Body of pancreas (tissue), 4 donors: ENCODE results near the gene STIM2. TPM values are rescaled to one million over a fixed set of nuclear protein-coding genes. Genes with fewer than 3 reads are reported as not detected.
A peak's percentile ranks its signal among the peaks of the same experiment; 100 is the strongest.

Experiments
- ATAC-seq: fragments of 150-250 bp; one replicate; pipeline ENCODE4 v1.9.1; 2016
- DNase-seq, 4 donors: peaks; one replicate each; pipeline ENCODE4 v3.0.0-alpha.2; 2019
- H3K27ac ChIP-seq, 4 donors: fragments of 200-600 bp; sonication (generic); 1 replicate in 3 of 4; 2 replicates in 1 of 4; pipeline versions ENCODE4 v1.5.1 to v1.6.1; 2016 to 2019; ENCODE audit warnings: mild to moderate bottlenecking in 1 of 4, mixed read lengths in 1 of 4, moderate library complexity in 1 of 4
- H3K27me3 ChIP-seq, 2 donors: fragments of 200-600 bp; sonication (generic); one replicate each; pipeline ENCODE4 v1.6.0; 2016; ENCODE audit warnings: mild to moderate bottlenecking in 1 of 2
- H3K36me3 ChIP-seq, 2 donors: fragments of 200-600 bp; sonication (generic); replicated peaks in 1 of 2; 2 replicates each; pipeline ENCODE4 v1.5.1; 2016; ENCODE audit warnings: low read depth in 2 of 2; ENCODE audit not compliant: insufficient read depth in 1 of 2
- H3K4me1 ChIP-seq: fragments of 200-600 bp; sonication (generic); one replicate; pipeline ENCODE4 v1.6.0; 2016
- H3K4me3 ChIP-seq, 2 donors: fragments of 200-600 bp; sonication (generic); 1 replicate in 1 of 2; 2 replicates in 1 of 2; pipeline ENCODE4 v1.5.1; 2016 to 2019
- H3K9me3 ChIP-seq, 3 donors: fragments of 200-600 bp; sonication (generic); 1 replicate in 2 of 3; 2 replicates in 1 of 3; pipeline ENCODE4 v1.5.1; 2016
- CTCF ChIP-seq, 7 experiments: fragments of 450-650 bp in 4 of 7; fragments of 200-600 bp in 3 of 7; sonication (generic) in 3 of 7; IDR thresholded peaks; one replicate each; pipeline ENCODE4 v1.5.1; 2016 to 2019; ENCODE audit warnings: antibody characterized with exemption in 7 of 7
- POLR2A ChIP-seq, 3 donors: fragments of 450-650 bp; IDR thresholded peaks; one replicate each; pipeline ENCODE4 v1.6.1; 2016; ENCODE audit warnings: antibody characterized with exemption in 3 of 3, mild to moderate bottlenecking in 2 of 3
- WGBS, 2 donors: methylation state at CpG; one replicate each; pipeline ENCODE4 v1.1.5; 2017; 5-methylcytosine and 5-hydroxymethylcytosine counted together
- intact Hi-C: fragments of 100-400 bp; cut with DNase I; formaldehyde crosslinking; loops from one replicate; pipeline ENCODE4 v1.15.1; 2023
- total RNA-seq, 2 donors: library from RNA; depleted of rRNA; stranded (reverse); fragments of >200 nt; gene quantifications; one replicate each; pipeline ENCODE4 v1.1.0, GENCODE V29; 2016

Gene STIM2
- total RNA-seq, 2 donors from 2014 or later: 10.9 to 53.4 TPM

GRCh38 chr4:26887143-26887542 is 26.5 kb downstream of the STIM2 start:
- no peaks in the 10 kb centered on the region for H3K27me3 ChIP-seq
- ATAC-seq: no peak
- no peak overlapping the region for H3K27ac ChIP-seq
- WGBS, 2 donors: 33 to 80% methylated on average over 3 of the region's 3 CpGs
- intact Hi-C loops: no loop called here
- H3K4me1 ChIP-seq: peaks cover 12% of the 10 kb centered on the region
- no peaks in the 10 kb centered on the region for H3K36me3 ChIP-seq
- TF ChIP-seq POLR2A (IDR thresholded peaks at IDR 0.05): no peak
- no peak for TF ChIP-seq CTCF (IDR thresholded peaks at IDR 0.05)
- H3K4me3 ChIP-seq: no peak overlapping the region
- no peaks in the 10 kb centered on the region for H3K9me3 ChIP-seq
- no peak for DNase-seq

GRCh38 chr4:26887809-26888208 is 27.2 kb downstream of the STIM2 start:
- H3K9me3 ChIP-seq: no peaks in the 10 kb centered on the region
- H3K27me3 ChIP-seq: no peaks in the 10 kb centered on the region
- H3K4me1 ChIP-seq: peaks cover 12% of the 10 kb centered on the region
- H3K36me3 ChIP-seq: no peaks in the 10 kb centered on the region
- intact Hi-C loops: no loop called here
- 76 to 84% methylated on average over 2 of the region's 2 CpGs for WGBS, 2 donors
- no peak overlapping the region for H3K4me3 ChIP-seq
- TF ChIP-seq POLR2A (IDR thresholded peaks at IDR 0.05) (no peak), CTCF (IDR thresholded peaks at IDR 0.05) (no peak)
- no peak overlapping the region for H3K27ac ChIP-seq
- DNase-seq: no peak
- ATAC-seq: no peak

- Histone ChIP-seq H3K4me1 (peaks cover 12% of the 10 kb centered on the region), H3K4me3 (no peak overlapping the region), H3K36me3 (no peaks in the 10 kb centered on the region), H3K27ac (no peak overlapping the region), H3K27me3 (no peaks in the 10 kb centered on the region), H3K9me3 (no peaks in the 10 kb centered on the region)
- intact Hi-C loops: no loop called here
- DNase-seq (peak in 1 of 4 donors; percentile 34), ATAC-seq (peak; percentile 18)
- TF ChIP-seq POLR2A (IDR thresholded peaks at IDR 0.05) (no peak), CTCF (IDR thresholded peaks at IDR 0.05) (no peak)
- WGBS, 2 donors: 8 to 36% methylated on average over 3 of the region's 3 CpGs
These were observed 28.7 kb downstream of the STIM2 start for GRCh38 chr4:26889356-26889755.

GRCh38 chr4:26891054-26891453 is 30.4 kb downstream of the STIM2 start:
- ATAC-seq (no peak), DNase-seq (no peak)
- Histone ChIP-seq H3K27ac (no peak overlapping the region), H3K27me3 (no peaks in the 10 kb centered on the region), H3K9me3 (no peaks in the 10 kb centered on the region), H3K4me3 (no peak overlapping the region), H3K4me1 (peaks cover 8% of the 10 kb centered on the region), H3K36me3 (no peaks in the 10 kb centered on the region)
- TF ChIP-seq POLR2A (IDR thresholded peaks at IDR 0.05) (no peak), CTCF (IDR thresholded peaks at IDR 0.05) (no peak)
- intact Hi-C loops: no loop called here

GRCh38 chr4:26891867-26892266 is 31.2 kb downstream of the STIM2 start:
- intact Hi-C loops: no loop called here
- H3K9me3 ChIP-seq: no peaks in the 10 kb centered on the region
- no peak for TF ChIP-seq CTCF (IDR thresholded peaks at IDR 0.05)
- TF ChIP-seq POLR2A (IDR thresholded peaks at IDR 0.05): no peak
- ATAC-seq: no peak
- 96 to 99% methylated on average over 6 of the region's 6 CpGs for WGBS, 2 donors
- H3K4me3 ChIP-seq: no peak overlapping the region
- H3K4me1 ChIP-seq: peaks cover 8% of the 10 kb centered on the region
- H3K36me3 ChIP-seq: no peaks in the 10 kb centered on the region
- no peak overlapping the region for H3K27ac ChIP-seq
- DNase-seq: no peak
- no peaks in the 10 kb centered on the region for H3K27me3 ChIP-seq
